Stomach (tissue), 4 donors: ENCODE measurements around the gene CNMD.

Experiments used
- CTCF ChIP-seq, 7 experiments: fragments of 450-650 bp in 4 of 7; fragments of 200-600 bp in 3 of 7; sonication (generic) in 3 of 7; IDR thresholded peaks; one replicate each; pipeline ENCODE4 v1.5.1; 2016 to 2019; ENCODE audit warnings: antibody characterized with exemption in 7 of 7, control low read depth in 2 of 7, mild to moderate bottlenecking in 1 of 7
- EP300 ChIP-seq: sonication (generic); formaldehyde crosslinking; IDR thresholded peaks from one replicate; pipeline ENCODE4 v1.6.1; 2017; ENCODE audit warnings: antibody characterized with exemption
- POLR2A ChIP-seq, 4 donors: fragments of 450-650 bp; IDR thresholded peaks; one replicate each; pipeline ENCODE4 v1.6.1; 2016; ENCODE audit warnings: antibody characterized with exemption in 4 of 4, control low read depth in 2 of 4, mild to moderate bottlenecking in 1 of 4, moderate library complexity in 1 of 4
- POLR2AphosphoS5 ChIP-seq, 3 donors: sonication (generic); formaldehyde crosslinking; IDR thresholded peaks; one replicate each; pipeline ENCODE4 v1.6.1; 2016; ENCODE audit warnings: antibody characterized with exemption in 3 of 3

GRCh38 chr13:52737451-52737850 is 2.2 kb downstream of the CNMD start:
- TF ChIP-seq POLR2A (IDR thresholded peaks at IDR 0.05) (no peak), CTCF (IDR thresholded peaks at IDR 0.05) (no peak), POLR2AphosphoS5 (IDR thresholded peaks at IDR 0.05) (no peak), EP300 (no peak)
